ENCODE results near the gene RPIA.

Gene RPIA

DNA sequence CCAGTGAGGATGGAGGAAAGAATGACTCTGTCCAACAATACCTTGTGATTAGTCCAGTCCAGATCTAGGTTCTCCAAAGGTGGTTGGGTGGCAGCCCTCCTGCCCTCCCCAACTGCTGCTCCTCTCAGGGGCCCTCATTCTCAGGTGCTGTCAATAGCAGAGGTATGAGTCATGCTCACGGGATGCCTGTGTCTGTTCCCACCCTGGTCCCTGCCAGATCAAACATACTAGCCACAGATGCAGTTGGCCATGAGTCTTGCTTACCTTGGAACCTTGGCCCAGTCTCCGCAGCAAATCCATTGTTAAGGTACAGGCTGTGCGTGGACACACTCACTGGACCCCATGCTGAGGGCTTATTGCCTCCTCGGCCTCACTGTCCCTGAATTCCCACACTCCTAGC, 24.9 kb upstream of the RPIA start:
- Histone ChIP-seq H3K27me3 (ENCODE audit: low read depth, low read length) (no peaks in the 10 kb centered on the region), H3K4me1 (ENCODE audit: control insufficient read depth in 1 of 2, insufficient read depth in 2 of 2, low read length in 2 of 2) (no peaks in the 10 kb centered on the region), H3K27ac (ENCODE audit: low read length) (no peak overlapping the region), H3K4me3 (ENCODE audit: low read depth in 1 of 2, low read length in 2 of 2) (no peak overlapping the region), H3K9me3 (ENCODE audit: control insufficient read depth in 1 of 2, low read length in 2 of 2) (no peaks in the 10 kb centered on the region), H3K36me3 (ENCODE audit: control insufficient read depth in 1 of 2, insufficient read depth in 2 of 2, low read length in 2 of 2) (no peaks in the 10 kb centered on the region)

GRCh38 chr2:88667219-88667618, 24.3 kb upstream of the RPIA start:
- H3K4me1 ChIP-seq (ENCODE audit: control insufficient read depth in 1 of 2, insufficient read depth in 2 of 2, low read length in 2 of 2): no peaks in the 10 kb centered on the region
- no peak overlapping the region for H3K4me3 ChIP-seq (ENCODE audit: low read depth in 1 of 2, low read length in 2 of 2)
- H3K27ac ChIP-seq (ENCODE audit: low read length): no peak overlapping the region
- no peaks in the 10 kb centered on the region for H3K9me3 ChIP-seq (ENCODE audit: control insufficient read depth in 1 of 2, low read length in 2 of 2)
- H3K36me3 ChIP-seq (ENCODE audit: control insufficient read depth in 1 of 2, insufficient read depth in 2 of 2, low read length in 2 of 2): no peaks in the 10 kb centered on the region
- H3K27me3 ChIP-seq (ENCODE audit: low read depth, low read length): no peaks in the 10 kb centered on the region

DNA sequence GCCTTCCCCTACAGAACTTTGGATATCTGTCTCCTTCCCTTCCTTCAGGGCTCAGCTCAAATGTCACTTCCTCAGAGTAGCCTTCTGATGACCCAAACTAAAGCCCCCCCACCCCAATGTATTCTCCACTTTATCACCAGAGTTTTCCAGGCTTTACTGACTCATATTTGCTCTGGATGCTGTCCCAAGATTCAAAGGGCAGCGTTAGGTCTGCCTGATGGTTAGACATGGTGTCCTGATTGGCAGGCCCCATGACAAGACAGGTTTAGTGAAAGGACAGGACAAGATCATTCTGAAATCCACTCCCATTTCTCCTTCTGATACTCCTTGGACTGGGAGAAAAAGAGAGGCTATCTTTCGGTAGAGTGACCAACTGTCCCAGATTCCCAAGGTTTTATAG, 22.6 kb upstream of the RPIA start:
- H3K4me3 ChIP-seq (ENCODE audit: low read depth in 1 of 2, low read length in 2 of 2): no peak overlapping the region
- H3K27me3 ChIP-seq (ENCODE audit: low read depth, low read length): no peaks in the 10 kb centered on the region
- no peaks in the 10 kb centered on the region for H3K36me3 ChIP-seq (ENCODE audit: control insufficient read depth in 1 of 2, insufficient read depth in 2 of 2, low read length in 2 of 2)
- no peaks in the 10 kb centered on the region for H3K9me3 ChIP-seq (ENCODE audit: control insufficient read depth in 1 of 2, low read length in 2 of 2)
- no peaks in the 10 kb centered on the region for H3K4me1 ChIP-seq (ENCODE audit: control insufficient read depth in 1 of 2, insufficient read depth in 2 of 2, low read length in 2 of 2)
- H3K27ac ChIP-seq (ENCODE audit: low read length): no peak overlapping the region

DNA sequence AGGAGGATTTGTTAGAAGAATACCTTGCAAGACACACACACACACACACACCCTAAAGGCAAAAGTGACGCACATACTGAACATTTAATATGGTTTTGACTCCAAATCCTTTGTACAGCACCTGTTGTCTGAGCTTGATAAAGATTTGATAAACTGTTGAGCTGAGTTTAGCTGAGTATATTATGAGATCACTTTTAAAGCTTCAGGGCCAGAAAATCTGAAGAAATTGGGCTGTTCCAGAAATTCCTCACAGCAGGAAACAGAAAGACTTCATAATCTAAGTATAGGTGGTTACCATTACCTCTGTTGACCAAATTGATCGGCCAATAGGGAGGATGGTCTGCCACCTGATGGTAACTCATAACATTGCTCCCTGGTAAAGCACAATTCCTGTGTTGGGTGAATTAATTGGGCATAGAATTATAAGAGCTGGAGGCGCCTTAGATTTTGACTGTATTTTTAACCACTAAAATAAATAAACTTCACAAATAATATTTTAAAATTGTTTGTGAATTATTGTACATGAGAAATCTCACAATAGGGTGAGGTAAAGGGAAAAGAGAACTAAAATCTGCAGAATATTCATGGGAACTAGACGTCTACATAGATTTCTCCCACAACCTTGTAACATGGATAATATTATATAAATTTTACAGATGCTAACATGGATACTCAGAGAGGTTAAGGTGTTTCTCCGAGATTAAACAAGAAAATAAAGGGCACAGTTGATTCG, 21.8 kb upstream of the RPIA start:
- Histone ChIP-seq H3K27ac (ENCODE audit: low read length) (no peak overlapping the region), H3K9me3 (ENCODE audit: control insufficient read depth in 1 of 2, low read length in 2 of 2) (no peaks in the 10 kb centered on the region), H3K36me3 (ENCODE audit: control insufficient read depth in 1 of 2, insufficient read depth in 2 of 2, low read length in 2 of 2) (no peaks in the 10 kb centered on the region), H3K4me1 (ENCODE audit: control insufficient read depth in 1 of 2, insufficient read depth in 2 of 2, low read length in 2 of 2) (no peaks in the 10 kb centered on the region), H3K4me3 (ENCODE audit: low read depth in 1 of 2, low read length in 2 of 2) (no peak overlapping the region), H3K27me3 (ENCODE audit: low read depth, low read length) (no peaks in the 10 kb centered on the region)

DNA sequence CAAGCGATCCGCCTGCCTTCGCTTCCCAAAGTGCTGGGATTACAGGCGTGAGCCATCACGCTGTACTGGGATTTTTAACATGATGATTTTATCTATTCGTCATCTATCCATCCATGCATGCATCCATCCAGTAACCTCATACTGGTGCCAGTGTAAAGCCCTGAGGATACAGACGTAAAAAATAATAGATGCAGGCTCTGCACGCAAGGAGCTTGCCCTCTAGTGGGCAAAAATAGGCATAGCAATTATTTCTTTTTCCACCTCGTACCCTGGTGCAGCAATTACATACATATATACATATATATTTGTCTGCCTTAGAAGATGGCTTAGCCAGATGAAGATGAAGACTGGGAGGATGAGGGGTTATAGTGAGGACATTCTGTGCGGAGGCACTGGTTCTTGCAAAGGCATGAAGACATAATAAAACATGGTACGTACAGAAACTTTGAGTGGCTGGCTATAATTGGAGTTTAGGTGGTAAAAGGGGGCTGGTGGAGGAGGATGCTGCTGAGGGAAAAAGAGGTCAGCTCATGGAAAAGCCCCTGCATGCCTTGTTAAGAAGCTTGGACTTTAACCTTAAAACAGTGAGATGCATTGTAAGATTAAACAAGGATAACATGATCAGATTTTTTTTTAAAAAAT, 19.6 kb upstream of the RPIA start:
- Histone ChIP-seq H3K27ac (ENCODE audit: low read length) (no peak overlapping the region), H3K27me3 (ENCODE audit: low read depth, low read length) (no peaks in the 10 kb centered on the region), H3K4me3 (ENCODE audit: low read depth in 1 of 2, low read length in 2 of 2) (no peak overlapping the region), H3K9me3 (ENCODE audit: control insufficient read depth in 1 of 2, low read length in 2 of 2) (no peaks in the 10 kb centered on the region), H3K36me3 (ENCODE audit: control insufficient read depth in 1 of 2, insufficient read depth in 2 of 2, low read length in 2 of 2) (no peaks in the 10 kb centered on the region), H3K4me1 (ENCODE audit: control insufficient read depth in 1 of 2, insufficient read depth in 2 of 2, low read length in 2 of 2) (no peaks in the 10 kb centered on the region)

DNA sequence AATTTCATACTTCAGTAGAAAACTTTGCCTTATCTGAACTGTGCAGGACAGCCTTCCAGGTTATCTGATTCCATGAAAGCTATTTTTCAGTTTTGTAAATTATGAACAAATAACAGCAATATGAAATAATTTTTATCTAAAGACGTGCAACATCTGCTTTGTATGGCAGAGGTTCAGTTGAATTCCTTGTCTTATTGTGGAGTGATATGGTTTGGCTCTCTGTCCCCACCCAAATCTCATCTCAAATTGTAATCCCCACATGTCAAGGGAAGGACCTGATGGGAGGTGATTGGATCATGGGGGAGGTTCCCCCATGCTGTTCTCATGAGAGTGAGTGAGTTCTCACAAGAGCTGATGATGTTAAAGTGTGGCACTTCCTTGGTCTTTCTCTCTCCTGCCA, 18.1 kb upstream of the RPIA start:
- Histone ChIP-seq H3K9me3 (ENCODE audit: control insufficient read depth in 1 of 2, low read length in 2 of 2) (no peaks in the 10 kb centered on the region), H3K4me1 (ENCODE audit: control insufficient read depth in 1 of 2, insufficient read depth in 2 of 2, low read length in 2 of 2) (no peaks in the 10 kb centered on the region), H3K27ac (ENCODE audit: low read length) (no peak overlapping the region), H3K27me3 (ENCODE audit: low read depth, low read length) (no peaks in the 10 kb centered on the region), H3K4me3 (ENCODE audit: low read depth in 1 of 2, low read length in 2 of 2) (no peak overlapping the region), H3K36me3 (ENCODE audit: control insufficient read depth in 1 of 2, insufficient read depth in 2 of 2, low read length in 2 of 2) (no peaks in the 10 kb centered on the region)

DNA sequence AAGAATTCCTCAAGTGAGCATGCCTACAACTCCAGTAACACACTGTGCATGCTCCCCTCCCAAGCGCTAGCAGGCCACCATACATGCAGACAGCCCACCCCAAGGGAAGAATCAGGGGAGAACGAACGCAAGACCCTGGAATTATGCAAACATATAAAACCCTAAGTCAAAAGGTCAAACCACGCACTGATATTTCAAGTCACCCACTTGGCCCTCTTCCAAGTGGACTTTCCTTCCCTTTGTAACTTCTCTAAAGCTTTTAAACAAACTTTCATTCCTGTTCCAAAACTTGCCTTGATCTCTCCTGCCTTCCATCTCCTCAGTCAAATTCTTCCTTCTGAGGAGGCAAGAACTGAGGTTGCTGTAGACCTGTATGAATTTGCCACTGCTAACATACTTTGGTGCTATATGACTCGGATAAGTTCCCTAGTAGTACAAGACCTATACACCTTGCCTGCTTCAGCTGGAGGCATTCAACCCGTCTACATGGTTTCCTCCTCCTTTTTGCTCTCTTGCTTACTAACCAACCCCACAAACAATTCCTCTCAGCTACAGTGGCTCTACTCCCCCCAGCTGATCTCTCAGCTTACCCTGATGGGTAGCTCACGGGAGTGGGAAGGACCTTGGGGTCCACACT, 11.1 kb upstream of the RPIA start:
- Histone ChIP-seq H3K36me3 (ENCODE audit: control insufficient read depth in 1 of 2, insufficient read depth in 2 of 2, low read length in 2 of 2) (no peaks in the 10 kb centered on the region), H3K27ac (ENCODE audit: low read length) (no peak overlapping the region), H3K27me3 (ENCODE audit: low read depth, low read length) (no peaks in the 10 kb centered on the region), H3K4me3 (ENCODE audit: low read depth in 1 of 2, low read length in 2 of 2) (no peak overlapping the region), H3K4me1 (ENCODE audit: control insufficient read depth in 1 of 2, insufficient read depth in 2 of 2, low read length in 2 of 2) (no peaks in the 10 kb centered on the region), H3K9me3 (ENCODE audit: control insufficient read depth in 1 of 2, low read length in 2 of 2) (no peaks in the 10 kb centered on the region)

DNA sequence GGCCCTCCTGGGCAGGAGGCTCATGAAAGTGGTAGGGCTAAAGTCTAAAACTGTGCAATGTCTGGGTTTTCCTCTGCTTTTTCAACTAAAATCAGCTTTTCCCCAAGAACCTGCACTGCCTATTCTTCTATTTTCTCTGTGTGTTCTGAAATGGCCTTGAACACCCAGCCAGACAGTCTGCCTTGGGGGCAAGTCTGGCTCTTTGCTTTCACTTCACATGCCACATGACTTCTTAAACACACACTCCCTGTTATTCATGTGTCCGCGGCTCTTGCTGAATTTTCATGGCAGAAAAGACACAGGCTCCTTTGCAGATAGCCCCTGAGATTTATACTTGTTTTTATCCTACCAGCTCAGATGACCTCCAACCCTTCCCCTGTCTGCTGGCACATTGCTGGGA, 10.6 kb upstream of the RPIA start:
- Histone ChIP-seq H3K27ac (ENCODE audit: low read length) (no peak overlapping the region), H3K27me3 (ENCODE audit: low read depth, low read length) (no peaks in the 10 kb centered on the region), H3K36me3 (ENCODE audit: control insufficient read depth in 1 of 2, insufficient read depth in 2 of 2, low read length in 2 of 2) (no peaks in the 10 kb centered on the region), H3K4me1 (ENCODE audit: control insufficient read depth in 1 of 2, insufficient read depth in 2 of 2, low read length in 2 of 2) (no peaks in the 10 kb centered on the region), H3K9me3 (ENCODE audit: control insufficient read depth in 1 of 2, low read length in 2 of 2) (no peaks in the 10 kb centered on the region), H3K4me3 (ENCODE audit: low read depth in 1 of 2, low read length in 2 of 2) (no peak overlapping the region)

- H3K4me1 ChIP-seq (ENCODE audit: control insufficient read depth in 1 of 2, insufficient read depth in 2 of 2, low read length in 2 of 2): no peaks in the 10 kb centered on the region
- no peak overlapping the region for H3K27ac ChIP-seq (ENCODE audit: low read length)
- no peak overlapping the region for H3K4me3 ChIP-seq (ENCODE audit: low read depth in 1 of 2, low read length in 2 of 2)
- H3K9me3 ChIP-seq (ENCODE audit: control insufficient read depth in 1 of 2, low read length in 2 of 2): no peaks in the 10 kb centered on the region
- no peaks in the 10 kb centered on the region for H3K27me3 ChIP-seq (ENCODE audit: low read depth, low read length)
- H3K36me3 ChIP-seq (ENCODE audit: control insufficient read depth in 1 of 2, insufficient read depth in 2 of 2, low read length in 2 of 2): no peaks in the 10 kb centered on the region
Observed at GRCh38 chr2:88683160-88684021, 8.1 kb upstream of the RPIA start.

GRCh38 chr2:88684519-88684918, 7.0 kb upstream of the RPIA start:
- no peaks in the 10 kb centered on the region for H3K27me3 ChIP-seq (ENCODE audit: low read depth, low read length)
- no peak overlapping the region for H3K4me3 ChIP-seq (ENCODE audit: low read depth in 1 of 2, low read length in 2 of 2)
- H3K27ac ChIP-seq (ENCODE audit: low read length): no peak overlapping the region
- no peaks in the 10 kb centered on the region for H3K9me3 ChIP-seq (ENCODE audit: control insufficient read depth in 1 of 2, low read length in 2 of 2)
- H3K4me1 ChIP-seq (ENCODE audit: control insufficient read depth in 1 of 2, insufficient read depth in 2 of 2, low read length in 2 of 2): no peaks in the 10 kb centered on the region
- H3K36me3 ChIP-seq (ENCODE audit: control insufficient read depth in 1 of 2, insufficient read depth in 2 of 2, low read length in 2 of 2): no peaks in the 10 kb centered on the region

- no peaks in the 10 kb centered on the region for H3K27me3 ChIP-seq (ENCODE audit: low read depth, low read length)
- H3K9me3 ChIP-seq (ENCODE audit: control insufficient read depth in 1 of 2, low read length in 2 of 2): no peaks in the 10 kb centered on the region
- peaks cover 5 to 9% of the 10 kb centered on the region in 2 donors for H3K4me1 ChIP-seq (ENCODE audit: control insufficient read depth in 1 of 2, insufficient read depth in 2 of 2, low read length in 2 of 2)
- no peak overlapping the region for H3K27ac ChIP-seq (ENCODE audit: low read length)
- no peak overlapping the region for H3K4me3 ChIP-seq (ENCODE audit: low read depth in 1 of 2, low read length in 2 of 2)
- no peaks in the 10 kb centered on the region for H3K36me3 ChIP-seq (ENCODE audit: control insufficient read depth in 1 of 2, insufficient read depth in 2 of 2, low read length in 2 of 2)
Observed at GRCh38 chr2:88686320-88686719, 5.2 kb upstream of the RPIA start.
